Colonic mucosa (tissue), 4 donors: Measurements from ENCODE around the gene MUC3A. TPM values are rescaled to one million over a fixed set of nuclear protein-coding genes. Genes with fewer than 3 reads are reported as not detected.

Source experiments
- DNase-seq: peaks from one replicate; pipeline ENCODE4 v3.0.0-alpha.2; 2020
- H3K27ac ChIP-seq: fragments of 200-600 bp; one replicate; pipeline ENCODE4 v1.8.0; 2021
- H3K27me3 ChIP-seq: fragments of 200-600 bp; one replicate; pipeline ENCODE4 v1.8.0; 2021
- H3K36me3 ChIP-seq: fragments of 200-600 bp; one replicate; pipeline ENCODE4 v1.8.0; 2021
- H3K4me1 ChIP-seq: fragments of 200-600 bp; one replicate; pipeline ENCODE4 v1.8.0; 2021; ENCODE audit warnings: mild to moderate bottlenecking
- H3K4me3 ChIP-seq: fragments of 200-600 bp; one replicate; pipeline ENCODE4 v1.8.0; 2021
- H3K9ac ChIP-seq, 2 donors: one replicate each; pipeline ENCODE4 v1.7.0; 2013; ENCODE audit warnings: control low read depth in 2 of 2, low read depth in 2 of 2, low read length in 2 of 2
- H3K9me3 ChIP-seq: fragments of 200-600 bp; one replicate; pipeline ENCODE4 v1.8.0; 2021
- intact Hi-C: fragments of 100-400 bp; cut with DNase I; formaldehyde crosslinking; loops from one replicate; pipeline ENCODE4 v1.14.1; 2022
- total RNA-seq, 2 donors: library from RNA; stranded (reverse); fragmentation: NEBNext Ultra II Directional in 1 of 2; extraction: Animal tissue kit (Norgen Biotek cat#: 25700) in 1 of 2; gene quantifications; one replicate each; pipeline ENCODE4 v1.2.1, GENCODE V29; 2021
- TF ChIP-seq, protein P1 (sequence below): fragments of 200-600 bp; IDR thresholded peaks from one replicate; pipeline ENCODE4 v1.8.0; 2022; ENCODE audit warnings: antibody characterized with exemption, mild to moderate bottlenecking
- donor health status: healthy.
- donor health status: DM: no; HTN: no; CAD: no.
- donor health status: DM: no; HTN: no; CAD: no.

MUC3A gene
- total RNA-seq, 2 donors from 2014 or later, result 137 to 149 TPM

DNA sequence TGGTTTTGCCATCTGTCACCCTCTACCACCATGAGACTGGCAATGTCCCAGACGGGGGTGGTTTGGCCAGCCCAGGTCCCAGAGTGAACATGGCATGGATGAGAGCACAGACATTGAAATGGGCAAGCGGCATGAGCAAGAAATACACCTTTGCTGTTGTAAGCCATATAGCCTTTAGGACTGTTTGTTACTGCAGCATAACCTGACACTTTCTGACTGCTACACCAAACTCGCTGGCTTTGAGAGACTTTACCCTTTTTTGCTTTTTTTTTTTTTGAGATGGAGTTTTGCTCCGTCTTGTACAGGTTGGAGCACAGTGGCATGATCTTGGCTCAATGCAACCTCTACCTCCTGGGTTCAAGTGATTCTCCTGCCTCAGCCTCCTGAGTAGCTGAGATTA is 5.2 kb upstream of the MUC3A start:
- intact Hi-C loops, result no loop called here
- H3K9me3 ChIP-seq, result no peaks in the 10 kb centered on the region
- H3K4me1 ChIP-seq, result no peaks in the 10 kb centered on the region
- no peak overlapping the region for H3K9ac ChIP-seq
- no peak overlapping the region for H3K4me3 ChIP-seq
- H3K36me3 ChIP-seq, result no peaks in the 10 kb centered on the region
- TF ChIP-seq, protein P1, sequence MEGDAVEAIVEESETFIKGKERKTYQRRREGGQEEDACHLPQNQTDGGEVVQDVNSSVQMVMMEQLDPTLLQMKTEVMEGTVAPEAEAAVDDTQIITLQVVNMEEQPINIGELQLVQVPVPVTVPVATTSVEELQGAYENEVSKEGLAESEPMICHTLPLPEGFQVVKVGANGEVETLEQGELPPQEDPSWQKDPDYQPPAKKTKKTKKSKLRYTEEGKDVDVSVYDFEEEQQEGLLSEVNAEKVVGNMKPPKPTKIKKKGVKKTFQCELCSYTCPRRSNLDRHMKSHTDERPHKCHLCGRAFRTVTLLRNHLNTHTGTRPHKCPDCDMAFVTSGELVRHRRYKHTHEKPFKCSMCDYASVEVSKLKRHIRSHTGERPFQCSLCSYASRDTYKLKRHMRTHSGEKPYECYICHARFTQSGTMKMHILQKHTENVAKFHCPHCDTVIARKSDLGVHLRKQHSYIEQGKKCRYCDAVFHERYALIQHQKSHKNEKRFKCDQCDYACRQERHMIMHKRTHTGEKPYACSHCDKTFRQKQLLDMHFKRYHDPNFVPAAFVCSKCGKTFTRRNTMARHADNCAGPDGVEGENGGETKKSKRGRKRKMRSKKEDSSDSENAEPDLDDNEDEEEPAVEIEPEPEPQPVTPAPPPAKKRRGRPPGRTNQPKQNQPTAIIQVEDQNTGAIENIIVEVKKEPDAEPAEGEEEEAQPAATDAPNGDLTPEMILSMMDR, result no peak
- no peaks in the 10 kb centered on the region for H3K27me3 ChIP-seq
- no peak for DNase-seq
- H3K27ac ChIP-seq, result no peak overlapping the region

DNA sequence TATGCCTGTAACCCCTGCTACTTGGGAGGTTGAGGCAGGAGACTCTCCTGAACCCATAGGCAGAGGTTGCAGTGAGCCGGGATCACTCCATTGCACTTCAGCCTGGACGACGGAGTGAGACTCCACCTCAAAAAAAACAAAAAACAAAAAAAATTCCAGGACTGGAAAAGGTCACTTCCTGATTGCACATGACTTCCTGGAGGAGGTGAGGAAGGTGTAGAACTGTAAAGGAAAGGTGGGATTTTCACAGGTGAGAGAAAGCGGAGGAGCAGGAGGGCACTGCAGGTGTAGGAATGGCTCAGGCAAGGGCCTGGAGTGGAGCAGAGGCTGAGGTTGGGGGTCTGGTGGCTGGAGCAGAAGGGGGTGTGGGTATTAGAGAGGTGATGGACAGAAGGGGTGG is 3.2 kb upstream of the MUC3A start:
- Histone ChIP-seq H3K36me3 (no peaks in the 10 kb centered on the region), H3K4me1 (no peaks in the 10 kb centered on the region), H3K9ac (no peak overlapping the region), H3K9me3 (no peaks in the 10 kb centered on the region), H3K27ac (no peak overlapping the region), H3K4me3 (no peak overlapping the region), H3K27me3 (no peaks in the 10 kb centered on the region)
- intact Hi-C loops, result no loop called here
- DNase-seq, result no peak
- TF ChIP-seq, protein P1, result no peak

DNA sequence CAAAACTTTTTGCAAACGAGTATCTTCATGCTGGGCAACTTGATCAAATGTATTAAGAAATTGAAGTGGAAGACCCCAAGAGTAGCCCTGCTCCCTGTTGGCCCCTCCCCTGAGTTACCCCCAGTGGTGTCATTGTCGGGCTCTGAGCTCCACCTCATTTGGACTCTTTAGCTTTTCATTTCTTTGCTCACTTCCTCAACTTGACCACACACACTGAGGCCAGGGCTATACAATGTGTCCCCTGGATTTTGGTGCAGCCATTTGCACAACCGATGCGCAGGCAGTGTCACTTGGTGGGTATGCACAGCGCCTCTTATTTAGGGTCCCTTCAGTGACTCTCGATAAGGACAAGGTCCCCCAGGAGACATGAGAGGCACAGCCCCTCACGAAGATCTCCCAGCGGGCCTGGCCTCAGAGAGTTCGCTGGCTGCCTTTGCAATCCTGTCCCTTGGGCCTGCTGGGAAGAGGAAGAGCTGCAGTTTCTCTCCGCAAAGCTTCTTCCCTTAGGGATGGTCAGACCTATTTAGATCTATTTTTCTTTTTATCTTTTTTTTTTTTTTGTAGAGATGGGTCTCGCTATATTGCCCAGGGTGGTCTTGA is 2.5 kb upstream of the MUC3A start:
- intact Hi-C loops, result no loop called here
- no peak overlapping the region for H3K27ac ChIP-seq
- no peaks in the 10 kb centered on the region for H3K36me3 ChIP-seq
- H3K9ac ChIP-seq, result no peak overlapping the region
- H3K9me3 ChIP-seq, result no peaks in the 10 kb centered on the region
- no peaks in the 10 kb centered on the region for H3K27me3 ChIP-seq
- H3K4me3 ChIP-seq, result no peak overlapping the region
- no peaks in the 10 kb centered on the region for H3K4me1 ChIP-seq
- DNase-seq, result no peak
- TF ChIP-seq, protein P1, result no peak

DNA sequence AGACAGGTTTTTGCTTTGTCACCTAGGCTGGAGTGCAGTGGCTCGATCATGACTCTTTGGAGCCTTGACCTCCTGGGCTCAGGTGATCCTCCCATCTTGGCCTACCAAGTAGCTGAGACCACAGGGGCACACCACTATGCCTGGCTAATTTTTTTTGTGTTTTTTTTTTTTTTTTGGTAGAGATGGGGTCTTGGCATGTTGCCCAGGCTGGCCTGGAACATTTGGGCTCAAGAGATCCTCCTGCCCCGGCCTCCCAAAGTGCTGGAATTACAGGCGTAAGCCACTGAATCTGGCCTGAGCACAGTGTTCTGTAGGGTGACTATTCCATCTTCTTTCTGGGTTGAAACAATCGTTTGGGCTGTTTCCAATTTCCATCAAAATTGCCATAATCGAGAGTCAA is 1.5 kb upstream of the MUC3A start:
- Histone ChIP-seq H3K27me3 (no peaks in the 10 kb centered on the region), H3K4me3 (no peak overlapping the region), H3K9ac (no peak overlapping the region), H3K27ac (no peak overlapping the region), H3K9me3 (no peaks in the 10 kb centered on the region), H3K36me3 (no peaks in the 10 kb centered on the region), H3K4me1 (no peaks in the 10 kb centered on the region)
- no peak for DNase-seq
- TF ChIP-seq, protein P1, result no peak
- intact Hi-C loops, result no loop called here

DNA sequence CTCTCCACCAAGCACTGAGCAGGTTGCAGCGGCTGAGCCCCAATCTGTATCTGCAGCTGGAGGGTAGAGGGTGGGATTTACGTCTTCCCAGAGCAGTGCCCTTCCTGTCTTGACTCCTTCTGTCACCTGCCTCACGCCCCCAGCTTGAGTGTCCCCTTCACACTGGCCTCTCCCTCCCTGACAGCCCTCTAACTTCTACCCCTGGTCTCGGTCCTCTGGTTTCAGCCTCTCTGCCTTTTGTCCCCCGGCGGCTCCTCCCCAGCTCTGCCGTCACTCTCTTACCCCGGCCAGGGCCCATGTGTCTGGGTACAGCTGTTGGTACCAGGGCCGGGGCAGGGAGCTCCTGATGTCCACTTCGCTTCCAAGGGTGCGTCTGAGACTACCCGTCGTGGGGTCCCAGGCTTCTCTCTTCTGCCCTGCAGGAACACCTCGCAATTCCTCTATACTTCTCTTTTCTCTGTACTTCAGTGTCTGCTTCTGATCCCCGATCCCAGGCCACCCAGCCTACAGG is 654 bp downstream of the MUC3A start:
- peak overlapping the region; percentile 34 for H3K27ac ChIP-seq
- no peaks in the 10 kb centered on the region for H3K9me3 ChIP-seq
- H3K4me3 ChIP-seq, result peak overlapping the region; percentile 14
- no peak for DNase-seq
- intact Hi-C loops, result no loop called here
- H3K9ac ChIP-seq, result peak overlapping the region; percentile 52 to 63
- TF ChIP-seq, protein P1, result no peak
- no peaks in the 10 kb centered on the region for H3K4me1 ChIP-seq
- H3K27me3 ChIP-seq, result no peaks in the 10 kb centered on the region
- no peaks in the 10 kb centered on the region for H3K36me3 ChIP-seq
